K562 (cell line): ENCODE data around the gene SCRN2. TPM values are rescaled to one million over a fixed set of nuclear protein-coding genes. Genes with fewer than 3 reads are reported as not detected.

Source experiments
- ATAC-seq: fragments of 200-7000 bp; cut with Tn5 transposase; 3 replicates; pipeline ENCODE4 v1.9.1; 2020; ENCODE audit warnings: moderate library complexity
- BruUV-seq: library from RNA; stranded (reverse); fragments of 400-500 nt; replicated peaks from 2 replicates; lab custom pipeline; 2021; lab: Mats Ljungman, UMichigan
- CTCF ChIA-PET: fragments of 300-600 bp; formaldehyde crosslinking; extraction: SDS; loops from one replicate; lab custom pipeline; 2021; ENCODE audit warnings: low intra/inter-chr PET ratio; lab: Yijun Ruan, JAX
- POLR2A ChIA-PET: fragments of 300-600, 350-650 bp; sonication (Branson Sonifier 250); formaldehyde crosslinking; extraction: SDS; loops from one replicate; lab custom pipeline; 2021; ENCODE audit warnings: antibody characterized with exemption, inconsistent platforms; lab: Yijun Ruan, JAX
- DNase-seq, 4 experiments: peaks; one replicate each; pipeline versions ENCODE4 v3.0.0 to v3.0.0-alpha.2; 2011 to 2018; ENCODE audit warnings: low spot score in 3 of 4, mixed read lengths in 3 of 4; ENCODE audit errors: extremely low read depth in 1 of 4
- FAIRE-seq: peaks from 2 replicates; lab custom pipeline; 2011; peaks lifted over from hg19 to GRCh38; lab: Jason Lieb, UNC
- H2AFZ ChIP-seq: 2 replicates; pipeline ENCODE4 v1.6.0; 2011; ENCODE audit warnings: low read depth, low read length, control low read depth, inconsistent platforms
- H3K27ac ChIP-seq: fragments of 200-600 bp; 3 replicates; pipeline ENCODE4 v1.8.0; 2011; ENCODE audit warnings: low read depth, mild to moderate bottlenecking, control low read depth, inconsistent platforms, low read length, moderate library complexity, mixed read lengths; ENCODE audit errors: extremely low read depth
- H3K27me3 ChIP-seq, 2 experiments: fragments of 300-600 bp in 1 of 2; 2 replicates in 1 of 2; 3 replicates in 1 of 2; pipeline versions ENCODE4 v1.6.0 to v1.8.0; 2011; ENCODE audit warnings: inconsistent platforms in 2 of 2, low read length in 2 of 2, mild to moderate bottlenecking in 1 of 2, mixed read lengths in 1 of 2, moderate library complexity in 1 of 2; ENCODE audit not compliant: control insufficient read depth in 2 of 2, insufficient read depth in 2 of 2
- H3K36me3 ChIP-seq: fragments of 300-600 bp; 3 replicates; pipeline ENCODE4 v1.8.0; 2011; ENCODE audit warnings: mild to moderate bottlenecking, low read length, inconsistent platforms; ENCODE audit not compliant: control insufficient read depth, insufficient read depth
- H3K4me1 ChIP-seq, 2 experiments: fragments of 200-600 bp in 1 of 2; replicated peaks in 1 of 2; 2 replicates in 1 of 2; 3 replicates in 1 of 2; pipeline versions ENCODE4 v1.5.1 to v1.8.0; 2011; ENCODE audit warnings: inconsistent platforms in 2 of 2, low read length in 2 of 2, mild to moderate bottlenecking in 1 of 2, mixed read lengths in 1 of 2, moderate library complexity in 1 of 2; ENCODE audit not compliant: control insufficient read depth in 2 of 2, insufficient read depth in 2 of 2
- H3K4me2 ChIP-seq: 2 replicates; pipeline ENCODE4 v1.6.1; 2011; ENCODE audit warnings: low read length, control low read depth, inconsistent platforms, mixed read lengths; ENCODE audit not compliant: insufficient read depth
- H3K4me3 ChIP-seq: fragments of 200-600 bp; sonication (generic), shearing (Covaris generic); 2 replicates; pipeline ENCODE4 v1.5.1; 2016; ENCODE audit warnings: control low read depth, inconsistent platforms
- H3K79me2 ChIP-seq: fragments of 200-600 bp; 3 replicates; pipeline ENCODE4 v1.8.0; 2011; ENCODE audit warnings: low read length, inconsistent platforms; ENCODE audit not compliant: control insufficient read depth, insufficient read depth
- H3K9ac ChIP-seq, 2 experiments: 2 replicates each; pipeline versions ENCODE4 v1.6.0 to v1.6.1; 2011; ENCODE audit warnings: low read depth in 2 of 2, low read length in 2 of 2, control low read depth in 1 of 2, inconsistent platforms in 1 of 2, mild to moderate bottlenecking in 1 of 2, mixed read lengths in 1 of 2; ENCODE audit not compliant: insufficient read depth in 1 of 2
- H3K9me1 ChIP-seq: one replicate; pipeline ENCODE4 v1.6.0; 2011; ENCODE audit warnings: inconsistent platforms, mild to moderate bottlenecking, low read length, moderate library complexity; ENCODE audit not compliant: control insufficient read depth, insufficient read depth
- H3K9me3 ChIP-seq: replicated peaks from 2 replicates; pipeline ENCODE4 v1.5.1; 2011; ENCODE audit warnings: low read depth, low read length, inconsistent platforms; ENCODE audit not compliant: control insufficient read depth, insufficient read depth
- H4K20me1 ChIP-seq: replicated peaks from 2 replicates; pipeline ENCODE4 v1.6.1; 2011; ENCODE audit warnings: low read length, inconsistent platforms, mixed read lengths; ENCODE audit not compliant: control insufficient read depth, insufficient read depth
- HNRNPK ChIP-seq: fragments of 200-400 bp; formaldehyde crosslinking; IDR thresholded peaks from one replicate; pipeline ENCODE4 v1.6.1; 2018; ENCODE audit warnings: mild to moderate bottlenecking, low read depth, low read length; ENCODE audit not compliant: poor library complexity, severe bottlenecking
- ID3 ChIP-seq, 2 experiments: fragments of 250-450 bp in 1 of 2; fragments of 450-650 bp in 1 of 2; sonication (Bioruptor Pico) in 1 of 2; IDR thresholded peaks; 2 replicates each; pipeline versions ENCODE4 v1.6.1 to v1.8.0; 2016 to 2021; ENCODE audit warnings: mild to moderate bottlenecking in 2 of 2, moderate library complexity in 2 of 2, missing compliant biosample characterization in 1 of 2, missing genetic modification characterization in 1 of 2
- L3MBTL2 ChIP-seq: fragments of 450-650 bp; IDR thresholded peaks from 2 replicates; pipeline ENCODE4 v1.6.1; 2016; ENCODE audit warnings: mild to moderate bottlenecking, moderate library complexity
- MGA ChIP-seq: fragments of 450-650 bp; IDR thresholded peaks from 2 replicates; pipeline ENCODE4 v1.6.1; 2016; ENCODE audit warnings: mild to moderate bottlenecking, moderate library complexity
- RB1 ChIP-seq: fragments of 450-650 bp; IDR thresholded peaks from 2 replicates; pipeline ENCODE4 v1.6.1; 2017; ENCODE audit warnings: low read depth, mild to moderate bottlenecking
- SNRNP70 ChIP-seq: fragments of 200-400 bp; formaldehyde crosslinking; optimal IDR thresholded peaks from 2 replicates; pipeline ENCODE3; 2017; ENCODE audit warnings: low read depth, low read length
- USF1 ChIP-seq: sonication (generic); formaldehyde crosslinking; IDR thresholded peaks from 2 replicates; pipeline ENCODE4 v1.9.0; 2022; ENCODE audit warnings: mild to moderate bottlenecking, missing genetic modification reagents
- WGBS: fragments of 100-300 bp; shearing (Covaris generic); methylation state at CpG from one replicate; pipeline ENCODE4 v1.1.6; 2016; ENCODE audit warnings: low coverage, mixed read lengths; ENCODE audit not compliant: insufficient coverage; ENCODE audit errors: missing lambda C conversion rate; 5-methylcytosine and 5-hydroxymethylcytosine counted together
- in situ Hi-C: fragments of 300-500 bp; cut with MboI; formaldehyde crosslinking; loops from 4 replicates; pipeline ENCODE4 v1.15.0; 2018; ENCODE audit warnings: inconsistent platforms, mixed read lengths
- intact Hi-C: fragments of 100-400 bp; cut with micrococcal nuclease; formaldehyde crosslinking; loops from 2 replicates; pipeline ENCODE4 v1.14.2; 2022
- polyA plus RNA-seq, 8 experiments: library from polyadenylated mRNA; depleted of rRNA in 4 of 8; stranded (reverse) in 5 of 8; unstranded in 3 of 8; fragments of >200 nt; fragmentation: Nextera tagmentation in 2 of 8; fragmentation: Illumina TruSeq in 1 of 8; extraction: Ambion mirVana in 2 of 8; extraction: Trizol in 1 of 8; gene quantifications; 2 replicates each; pipeline versions ENCODE4 v1.2.1 to v1.2.3, GENCODE V29; 2011 to 2014; ENCODE audit warnings: inconsistent platforms in 1 of 8, missing spikeins in 1 of 8
- total RNA-seq, 7 experiments: library from RNA; depleted of rRNA in 6 of 7; stranded (reverse); fragments of >200 nt in 6 of 7; fragmentation: Illumina TruSeq in 2 of 7; extraction: Trizol in 2 of 7; gene quantifications; 2 replicates each; pipeline versions ENCODE4 v1.2.1 to v1.2.3, GENCODE V29; 2011 to 2021; ENCODE audit warnings: low replicate concordance in 1 of 7

Gene SCRN2
- total and polyA plus RNA-seq, 9 of the 15 experiments (the other 6 are each of a cell fraction or from before 2014, with no cell fraction given): 0.25 to 32.9 (median 13.6) TPM

GRCh38 chr17:47867813-47868533, 26.9 kb upstream of the SCRN2 start:
- ChIA-PET POLR2A (interaction anchor here (0.7 to 1.5 kb wide), 5 partner anchors 8 to 28 kb away, joined by 3 to 7 read pairs (median 3); partner anchors contain the start of genes SP2 and SP6), CTCF (interaction anchor here (0.5 kb wide), 1 partner anchor 8 kb away, joined by 3 read pairs; no protein-coding TSS in a partner anchor)
- ATAC-seq: peak; percentile 16
- Histone ChIP-seq H3K27me3 (no peaks in the 10 kb centered on the region), H2AFZ (peak overlapping the region; percentile 23), H3K9me1 (no peaks in the 10 kb centered on the region), H3K9me3 (no peaks in the 10 kb centered on the region), H3K27ac (no peak overlapping the region; the same call in 2 of the 3 replicates), H3K79me2 (no peaks in the 10 kb centered on the region), H3K9ac (peak overlapping the region; percentile 45 to 77; a peak in 2 of 4 replicates), H3K36me3 (no peaks in the 10 kb centered on the region), H3K4me1 (peaks cover 55 to 61% of the 10 kb centered on the region in 2 experiments), H3K4me2 (peak overlapping the region; percentile 80; the same call in 1 of the 2 replicates), H4K20me1 (no peaks in the 10 kb centered on the region), H3K4me3 (no peak overlapping the region)
- FAIRE-seq: no peak
- WGBS: 79% methylated on average over 11 of the region's 11 CpGs
- intact Hi-C loops: no loop called here
- no TSS peak for BruUV-seq
- DNase-seq: peak in 1 of 4 experiments; percentile 29
- in situ Hi-C loops: no loop called here
- TF ChIP-seq MGA (peak; percentile 84), ID3 (CRISPR knock-in tag; IDR thresholded peaks at IDR 0.05) (no peak), ID3 (tag; IDR thresholded peaks at IDR 0.05) (0 out of 2 replicates have a peak, but pooled peaks have one; percentile 11), L3MBTL2 (peak; percentile 72), HNRNPK (no peak), USF1 (peak; percentile 57), SNRNP70 (no peak), RB1 (no peak)
